Activated naive CD8-positive, alpha-beta T cell treated with anti-CD3 and anti-CD28 coated beads, Interleukin-2, amount 50 U/mL, for 24 hours (primary cell): ENCODE results near the gene RPS6KA5.
A peak's percentile ranks its signal among the peaks of the same experiment; 100 is the strongest.
"Not testable (repeated sequence)": the region's sequence is repeated elsewhere in the genome, so short reads cannot be mapped to it uniquely, and the experiment has no call there.

Experiments used
- ATAC-seq: fragments of 150-1000 bp; cut with Tn5 transposase; one replicate; pipeline ENCODE4 v1.10.0; 2021
- DNase-seq: peaks from one replicate; pipeline ENCODE4 v3.0.0; 2021
- H3K27ac Mint-ChIP-seq: one replicate; pipeline ENCODE4 v1.8.0; 2021; ENCODE audit warnings: mild to moderate bottlenecking, mixed read lengths
- H3K27me3 Mint-ChIP-seq: one replicate; pipeline ENCODE4 v1.8.0; 2021; ENCODE audit warnings: mixed read lengths
- H3K36me3 Mint-ChIP-seq: one replicate; pipeline ENCODE4 v1.8.0; 2021; ENCODE audit warnings: low read depth, mixed read lengths
- H3K4me1 Mint-ChIP-seq: one replicate; pipeline ENCODE4 v1.8.0; 2021; ENCODE audit warnings: mixed read lengths
- H3K4me3 Mint-ChIP-seq: one replicate; pipeline ENCODE4 v1.8.0; 2021; ENCODE audit warnings: mild to moderate bottlenecking, moderate library complexity, mixed read lengths
- H3K9me3 Mint-ChIP-seq: one replicate; pipeline ENCODE4 v1.8.0; 2021; ENCODE audit warnings: mixed read lengths

Gene RPS6KA5

DNA sequence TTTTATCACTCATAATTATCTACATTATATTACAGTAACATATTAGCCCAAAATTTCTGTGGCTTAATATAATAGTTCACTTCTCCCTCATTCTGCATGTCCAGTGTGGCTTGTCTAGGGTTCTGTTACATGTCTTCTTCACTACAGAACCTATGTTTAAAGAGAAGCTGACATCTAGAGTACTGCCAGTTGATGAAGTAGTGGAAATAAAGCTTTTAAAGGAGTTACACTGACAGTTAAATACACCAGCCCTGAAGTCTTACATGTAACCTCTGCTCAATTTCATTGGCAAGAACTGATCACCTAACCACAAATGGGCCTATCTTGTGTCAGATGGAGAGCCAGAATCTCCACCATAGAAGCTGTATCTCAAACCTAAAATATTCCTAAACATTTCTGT lies 32.9 kb downstream of the RPS6KA5 start:
- peaks cover 50% of the 10 kb centered on the region for H3K4me1 Mint-ChIP-seq
- H3K27ac Mint-ChIP-seq = no peak overlapping the region
- DNase-seq (no peak), ATAC-seq (no peak)
- H3K36me3 Mint-ChIP-seq = peaks cover 1% of the 10 kb centered on the region
- H3K4me3 Mint-ChIP-seq = no peak overlapping the region
- no peaks in the 10 kb centered on the region for H3K9me3 Mint-ChIP-seq
- H3K27me3 Mint-ChIP-seq = no peaks in the 10 kb centered on the region

DNA sequence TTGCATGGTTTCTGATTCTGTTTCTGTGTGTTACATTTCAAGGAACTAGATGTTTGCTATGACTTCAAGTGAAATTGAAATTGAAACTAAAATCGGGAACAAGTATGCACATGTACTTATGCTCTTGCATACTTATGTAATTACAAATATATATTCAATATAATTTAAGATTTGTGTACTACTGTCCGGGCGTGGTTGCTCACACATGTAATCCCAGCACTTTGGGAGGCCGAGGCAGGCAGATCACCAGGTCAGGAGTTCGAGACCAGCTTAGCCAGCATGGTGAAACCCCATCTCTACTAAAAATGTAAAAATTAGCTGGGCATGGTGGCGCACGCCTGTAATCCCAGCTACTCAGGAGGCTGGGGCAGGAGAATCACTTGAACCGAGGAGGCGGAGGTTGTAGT lies 37.8 kb downstream of the RPS6KA5 start:
- not testable (repeated sequence) for DNase-seq, H3K36me3 Mint-ChIP-seq
- H3K27ac Mint-ChIP-seq = peak overlapping the region; percentile 80

GRCh38 chr14:91021991-91022621 lies 38.3 kb downstream of the RPS6KA5 start:
- Mint-ChIP-seq H3K36me3 (peaks cover 1% of the 10 kb centered on the region), H3K4me1 (peaks cover 39% of the 10 kb centered on the region), H3K9me3 (no peaks in the 10 kb centered on the region), H3K27ac (peak overlapping the region; percentile 80), H3K4me3 (peak overlapping the region; percentile 69), H3K27me3 (no peaks in the 10 kb centered on the region)
- DNase-seq = no peak
- no peak for ATAC-seq

More for the DNA sequence above, 37.8 kb downstream of the RPS6KA5 start:
- peak overlapping the region; percentile 69 for H3K4me3 Mint-ChIP-seq
- H3K27me3 Mint-ChIP-seq, H3K9me3 Mint-ChIP-seq: not testable (repeated sequence)
- peak; percentile 87 for ATAC-seq
- peaks cover 42% of the 10 kb centered on the region for H3K4me1 Mint-ChIP-seq

DNA sequence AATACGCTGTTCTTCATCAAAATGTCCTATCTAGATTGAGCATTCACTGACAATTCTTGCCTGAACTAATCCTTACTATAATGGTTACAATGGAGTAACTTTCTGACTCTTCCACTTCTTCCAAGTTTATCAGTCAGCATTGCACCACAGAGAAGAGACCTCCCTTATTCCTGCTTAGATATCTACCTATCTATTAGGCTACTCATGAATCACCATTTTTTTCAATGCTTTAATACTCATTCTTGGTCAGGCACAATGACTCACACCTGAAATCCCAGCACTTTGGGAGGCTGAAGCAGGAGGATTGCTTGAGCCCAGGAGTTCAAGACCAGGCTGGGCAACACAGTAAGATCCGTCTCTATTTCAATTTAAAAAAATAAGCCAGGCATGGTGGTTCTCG lies 39.3 kb downstream of the RPS6KA5 start:
- peak overlapping the region; percentile 80 for H3K27ac Mint-ChIP-seq
- H3K4me1 Mint-ChIP-seq = peaks cover 31% of the 10 kb centered on the region
- peaks cover 1% of the 10 kb centered on the region for H3K36me3 Mint-ChIP-seq
- DNase-seq (no peak), ATAC-seq (no peak)
- no peaks in the 10 kb centered on the region for H3K27me3 Mint-ChIP-seq
- H3K9me3 Mint-ChIP-seq = no peaks in the 10 kb centered on the region
- H3K4me3 Mint-ChIP-seq = no peak overlapping the region

- no peak for ATAC-seq
Measured at GRCh38 chr14:91019673-91020072, 40.8 kb downstream of the RPS6KA5 start.

DNA sequence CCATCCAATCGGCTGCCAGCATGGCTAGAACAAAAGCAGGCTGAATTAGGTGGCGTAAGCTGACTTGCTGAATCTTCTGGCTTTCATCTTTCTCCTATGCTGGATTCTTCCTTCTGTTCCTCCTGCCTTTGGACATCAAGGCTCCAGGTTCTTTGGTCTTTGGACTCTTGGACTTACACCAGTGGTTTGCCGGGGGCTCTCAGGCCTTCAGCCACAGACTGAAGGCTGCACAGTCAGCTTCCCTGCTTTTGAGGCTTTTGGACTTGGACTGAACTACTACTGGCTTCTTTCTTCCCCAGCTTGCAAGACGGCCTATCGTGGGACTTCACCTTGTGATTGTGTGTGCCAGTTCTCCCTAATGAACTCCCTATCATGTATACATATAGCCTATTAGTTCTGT lies 42.0 kb downstream of the RPS6KA5 start:
- H3K36me3 Mint-ChIP-seq = no peaks in the 10 kb centered on the region
- no peaks in the 10 kb centered on the region for H3K27me3 Mint-ChIP-seq
- DNase-seq (no peak), ATAC-seq (no peak)
- no peaks in the 10 kb centered on the region for H3K9me3 Mint-ChIP-seq
- peaks cover 31% of the 10 kb centered on the region for H3K4me1 Mint-ChIP-seq
- H3K27ac Mint-ChIP-seq = no peak overlapping the region
- H3K4me3 Mint-ChIP-seq = no peak overlapping the region

More at GRCh38 chr14:91019673-91020072, 40.8 kb downstream of the RPS6KA5 start:
- Mint-ChIP-seq H3K4me3 (no peak overlapping the region), H3K4me1 (peaks cover 39% of the 10 kb centered on the region), H3K27ac (no peak overlapping the region), H3K27me3 (no peaks in the 10 kb centered on the region), H3K36me3 (no peaks in the 10 kb centered on the region), H3K9me3 (no peaks in the 10 kb centered on the region)
- no peak for DNase-seq

DNA sequence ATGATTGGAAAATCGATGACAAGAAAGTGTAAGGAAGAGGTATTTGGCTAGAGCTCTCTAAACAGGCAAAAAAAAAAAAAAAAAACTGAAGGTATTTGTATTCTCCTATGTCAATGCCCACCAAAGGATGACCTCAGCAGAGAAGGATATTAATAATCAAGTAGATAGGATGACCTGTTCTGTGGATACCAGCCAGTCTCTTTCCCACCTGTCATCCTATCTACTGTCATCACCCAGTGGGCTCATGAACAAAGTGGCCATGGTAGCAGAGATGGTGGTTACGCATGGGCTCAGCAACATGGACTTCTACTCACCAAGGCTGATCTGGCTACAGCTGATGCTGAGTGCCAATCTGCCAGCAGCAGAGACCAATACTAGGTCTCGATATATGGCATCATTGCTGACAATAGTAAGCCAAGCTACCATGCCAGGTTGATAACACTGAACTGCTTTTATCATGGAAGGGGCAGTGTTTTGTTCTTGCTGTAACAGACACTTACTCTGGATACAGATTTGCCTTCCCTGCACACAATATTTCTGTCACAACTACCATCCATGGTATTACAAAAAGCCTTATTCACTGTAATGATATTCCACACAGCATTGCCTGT lies 43.5 kb downstream of the RPS6KA5 start:
- DNase-seq (no peak), ATAC-seq (no peak)
- H3K4me3 Mint-ChIP-seq = no peak overlapping the region
- no peaks in the 10 kb centered on the region for H3K27me3 Mint-ChIP-seq
- peaks cover 23% of the 10 kb centered on the region for H3K4me1 Mint-ChIP-seq
- H3K27ac Mint-ChIP-seq = no peak overlapping the region
- no peaks in the 10 kb centered on the region for H3K36me3 Mint-ChIP-seq
- no peaks in the 10 kb centered on the region for H3K9me3 Mint-ChIP-seq

- Mint-ChIP-seq H3K4me3 (no peak overlapping the region), H3K36me3 (no peaks in the 10 kb centered on the region), H3K27me3 (no peaks in the 10 kb centered on the region), H3K4me1 (peaks cover 22% of the 10 kb centered on the region), H3K27ac (no peak overlapping the region), H3K9me3 (no peaks in the 10 kb centered on the region)
- ATAC-seq (no peak), DNase-seq (no peak)
Measured at GRCh38 chr14:91015435-91015834, 45.0 kb downstream of the RPS6KA5 start.

- no peak overlapping the region for H3K27ac Mint-ChIP-seq
- no peaks in the 10 kb centered on the region for H3K36me3 Mint-ChIP-seq
- H3K9me3 Mint-ChIP-seq = no peaks in the 10 kb centered on the region
- peaks cover 43% of the 10 kb centered on the region for H3K4me1 Mint-ChIP-seq
- no peak for ATAC-seq
- DNase-seq = no peak
- no peak overlapping the region for H3K4me3 Mint-ChIP-seq
- H3K27me3 Mint-ChIP-seq = no peaks in the 10 kb centered on the region
Measured at GRCh38 chr14:91012045-91012444, 48.4 kb downstream of the RPS6KA5 start.

GRCh38 chr14:91010153-91010533 lies 50.3 kb downstream of the RPS6KA5 start:
- H3K4me1 Mint-ChIP-seq = peaks cover 44% of the 10 kb centered on the region
- H3K9me3 Mint-ChIP-seq = no peaks in the 10 kb centered on the region
- no peaks in the 10 kb centered on the region for H3K36me3 Mint-ChIP-seq
- no peak for ATAC-seq
- no peak overlapping the region for H3K27ac Mint-ChIP-seq
- no peaks in the 10 kb centered on the region for H3K27me3 Mint-ChIP-seq
- no peak for DNase-seq
- no peak overlapping the region for H3K4me3 Mint-ChIP-seq

DNA sequence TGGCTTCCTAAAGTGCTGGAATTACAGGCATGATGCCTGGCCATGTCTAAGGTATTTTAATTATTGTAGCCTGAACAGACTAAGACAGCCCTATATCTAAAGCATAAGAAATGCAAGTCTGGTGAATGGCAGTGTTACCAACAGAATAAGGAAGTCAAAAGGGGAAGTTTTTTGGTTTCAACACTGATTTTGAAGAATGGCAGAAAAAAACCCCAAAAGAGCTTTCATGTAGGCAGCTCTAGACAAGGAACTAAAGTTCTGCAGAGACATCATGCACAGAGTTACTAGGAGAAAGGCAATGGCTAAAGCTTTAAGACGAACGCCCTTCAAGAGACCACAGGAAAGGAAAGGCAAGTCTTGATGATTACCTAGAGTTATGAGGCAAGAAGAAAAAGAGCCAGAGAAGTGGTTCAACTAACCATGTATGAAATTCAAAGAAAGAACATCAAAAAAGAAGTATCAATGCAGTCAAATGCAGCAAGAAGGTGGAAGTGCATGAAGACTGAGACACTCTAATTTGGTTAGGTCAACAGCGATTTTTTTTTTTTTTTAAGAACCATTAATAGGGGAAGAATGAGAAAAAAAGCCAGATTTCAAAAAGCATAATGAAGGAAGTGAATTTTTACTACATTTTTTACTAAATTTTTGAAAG lies 50.8 kb downstream of the RPS6KA5 start:
- Mint-ChIP-seq H3K27ac (peak overlapping the region; percentile 23), H3K4me3 (peak overlapping the region; percentile 45), H3K36me3 (no peaks in the 10 kb centered on the region), H3K4me1 (peaks cover 41% of the 10 kb centered on the region), H3K9me3 (no peaks in the 10 kb centered on the region), H3K27me3 (no peaks in the 10 kb centered on the region)
- DNase-seq = no peak
- peak; percentile 54 for ATAC-seq

DNA sequence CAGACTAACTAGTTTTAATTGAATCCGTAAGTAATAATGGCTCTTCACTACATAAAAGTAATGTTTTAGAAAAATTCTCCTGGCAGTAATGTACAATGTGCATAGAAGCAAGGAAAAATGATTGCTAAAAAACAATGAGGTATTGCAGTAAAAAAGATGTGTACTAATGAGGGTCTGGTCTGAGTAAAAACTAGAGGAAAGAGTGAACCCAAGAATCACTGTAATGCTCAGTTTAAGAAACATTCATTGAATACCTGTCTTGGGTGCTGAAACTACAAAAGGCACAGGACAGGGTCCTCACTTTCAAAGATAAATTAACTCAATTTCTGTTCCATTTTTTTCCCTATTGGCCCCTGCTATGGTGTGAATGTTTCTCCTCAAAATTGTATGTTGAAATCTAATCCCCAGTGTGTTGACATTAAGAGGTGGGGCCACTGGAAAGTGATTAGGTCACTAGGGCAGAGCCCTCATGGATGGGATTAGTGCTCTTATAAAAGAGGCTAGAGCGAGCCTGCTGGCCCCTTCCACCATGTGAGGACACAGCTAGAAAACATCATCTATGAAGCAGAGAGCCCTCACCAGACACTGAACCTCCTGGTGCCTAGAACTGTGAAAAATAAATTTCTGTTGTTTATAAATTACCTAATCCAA lies 51.6 kb downstream of the RPS6KA5 start:
- no peak for DNase-seq
- Mint-ChIP-seq H3K36me3 (no peaks in the 10 kb centered on the region), H3K9me3 (no peaks in the 10 kb centered on the region), H3K4me3 (no peak overlapping the region), H3K4me1 (peaks cover 41% of the 10 kb centered on the region), H3K27me3 (no peaks in the 10 kb centered on the region), H3K27ac (no peak overlapping the region)
- no peak for ATAC-seq

DNA sequence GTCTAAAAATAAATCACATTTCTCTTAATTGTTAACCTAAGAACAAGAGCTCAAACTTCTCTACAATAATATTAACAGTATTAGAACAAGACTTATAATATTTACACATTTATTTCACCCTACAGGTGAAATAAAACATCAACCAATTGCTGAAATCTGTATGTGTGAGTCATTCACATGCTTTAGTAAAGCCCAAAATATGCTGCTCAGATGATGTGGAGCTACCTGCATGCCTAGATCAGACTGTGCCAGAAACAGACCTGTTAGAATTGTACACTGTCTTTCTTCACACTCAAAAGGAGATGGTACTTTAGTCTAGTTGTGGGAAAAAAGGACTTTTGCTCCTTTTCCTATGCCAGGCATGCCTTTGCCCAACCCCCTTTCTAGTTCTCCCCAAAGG lies 54.7 kb downstream of the RPS6KA5 start:
- no peak for DNase-seq
- peaks cover 33% of the 10 kb centered on the region for H3K4me1 Mint-ChIP-seq
- H3K36me3 Mint-ChIP-seq = no peaks in the 10 kb centered on the region
- no peak overlapping the region for H3K4me3 Mint-ChIP-seq
- H3K9me3 Mint-ChIP-seq = no peaks in the 10 kb centered on the region
- H3K27me3 Mint-ChIP-seq = no peaks in the 10 kb centered on the region
- ATAC-seq = no peak
- H3K27ac Mint-ChIP-seq = no peak overlapping the region

DNA sequence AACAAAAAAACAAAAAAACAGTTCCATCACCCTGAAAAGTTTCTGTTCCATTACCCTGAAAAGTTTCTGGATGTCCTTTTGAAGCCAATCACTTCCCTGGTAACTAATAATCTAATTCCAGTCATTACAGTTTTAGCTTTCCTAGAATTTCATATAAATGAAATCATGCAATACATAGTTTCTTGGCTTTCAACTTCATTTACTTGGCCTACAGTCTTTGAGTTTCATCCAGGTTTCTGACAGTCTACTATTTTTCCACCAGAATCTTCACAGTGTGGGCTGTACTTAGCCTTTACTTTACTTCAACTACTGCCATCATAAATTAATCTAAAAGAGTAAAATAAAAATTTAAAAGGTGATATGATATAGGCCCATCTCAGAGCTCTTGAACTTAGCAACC lies 55.5 kb downstream of the RPS6KA5 start:
- H3K4me3 Mint-ChIP-seq = no peak overlapping the region
- DNase-seq (no peak), ATAC-seq (no peak)
- no peaks in the 10 kb centered on the region for H3K36me3 Mint-ChIP-seq
- H3K27ac Mint-ChIP-seq = no peak overlapping the region
- H3K9me3 Mint-ChIP-seq = no peaks in the 10 kb centered on the region
- peaks cover 26% of the 10 kb centered on the region for H3K4me1 Mint-ChIP-seq
- H3K27me3 Mint-ChIP-seq = no peaks in the 10 kb centered on the region

GRCh38 chr14:90999299-90999698 lies 61.1 kb downstream of the RPS6KA5 start:
- no peak overlapping the region for H3K4me3 Mint-ChIP-seq
- H3K4me1 Mint-ChIP-seq = no peaks in the 10 kb centered on the region
- DNase-seq (no peak), ATAC-seq (no peak)
- no peak overlapping the region for H3K27ac Mint-ChIP-seq
- H3K27me3 Mint-ChIP-seq = no peaks in the 10 kb centered on the region
- no peaks in the 10 kb centered on the region for H3K9me3 Mint-ChIP-seq
- peaks cover 2% of the 10 kb centered on the region for H3K36me3 Mint-ChIP-seq
